ENCODE data around the gene KMT2A.
"Not testable (repeated sequence)": the region's sequence is repeated elsewhere in the genome, so short reads cannot be mapped to it uniquely, and the experiment has no call there.

KMT2A gene

GRCh38 chr11:118435893-118436624 is at the start of gene KMT2A:
Gene KMT2A (plus strand): TSS chr11:118436492. CDS start chr11:118436513, 21 bp downstream.
- in situ Hi-C loops (cut with MboI; ENCODE audit: low sequenced_read_pairs), result no loop called here

DNA sequence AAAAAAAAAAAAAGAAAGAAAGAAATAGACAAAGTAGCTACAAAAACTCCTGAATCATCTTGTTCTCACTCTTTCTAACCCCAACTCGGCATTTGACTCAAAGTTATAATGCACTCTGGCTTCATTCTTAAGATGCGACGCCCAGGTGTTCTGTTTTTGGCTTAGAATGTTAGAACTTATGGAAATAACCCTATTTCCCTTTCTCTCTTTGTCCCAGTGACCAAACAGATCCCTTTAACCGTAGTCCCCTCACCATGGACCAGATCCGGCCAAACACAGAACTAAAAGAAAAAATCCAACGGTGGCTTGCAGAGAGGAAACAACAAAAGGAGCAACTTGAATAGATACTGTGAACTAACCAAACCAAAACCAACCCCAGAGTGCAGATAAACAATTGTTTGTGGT is 40.2 kb upstream of the KMT2A start:
- in situ Hi-C loops (cut with MboI; ENCODE audit: low sequenced_read_pairs), result no loop called here

DNA sequence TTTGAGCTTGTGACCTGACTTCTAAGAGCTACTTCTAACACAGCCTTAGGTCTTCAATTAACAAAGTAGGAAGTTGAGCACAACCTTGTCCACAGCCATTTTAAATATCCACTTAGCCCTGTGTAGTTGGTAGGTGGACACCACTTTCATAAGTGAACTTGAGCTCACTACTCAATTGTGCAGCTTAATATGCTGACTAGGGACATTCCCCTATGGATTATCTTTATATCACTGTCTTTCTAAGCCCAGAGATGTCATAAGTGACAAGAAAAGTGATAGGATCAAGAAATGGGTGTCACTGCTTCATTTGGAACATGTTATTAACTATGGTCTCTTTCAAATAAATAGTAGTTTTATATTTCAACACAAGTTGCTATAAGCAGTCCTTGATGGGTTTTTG is 38.8 kb upstream of the KMT2A start:
- in situ Hi-C loops (cut with MboI; ENCODE audit: low sequenced_read_pairs), result no loop called here

- in situ Hi-C loops (cut with MboI; ENCODE audit: low sequenced_read_pairs), result no loop called here
Measured at GRCh38 chr11:118398791-118399559, 37.3 kb upstream of the KMT2A start.

GRCh38 chr11:118401151-118401879 is 35.0 kb upstream of the KMT2A start, which contains the start of gene ATP5MG:
Gene ATP5MG (plus strand): TSS chr11:118401606. CDS start chr11:118401666, 60 bp downstream.
- in situ Hi-C loops (cut with MboI; ENCODE audit: low sequenced_read_pairs), result no loop called here

GRCh38 chr11:118401880-118402590 is 34.3 kb upstream of the KMT2A start:
- in situ Hi-C loops (cut with MboI; ENCODE audit: low sequenced_read_pairs), result no loop called here

DNA sequence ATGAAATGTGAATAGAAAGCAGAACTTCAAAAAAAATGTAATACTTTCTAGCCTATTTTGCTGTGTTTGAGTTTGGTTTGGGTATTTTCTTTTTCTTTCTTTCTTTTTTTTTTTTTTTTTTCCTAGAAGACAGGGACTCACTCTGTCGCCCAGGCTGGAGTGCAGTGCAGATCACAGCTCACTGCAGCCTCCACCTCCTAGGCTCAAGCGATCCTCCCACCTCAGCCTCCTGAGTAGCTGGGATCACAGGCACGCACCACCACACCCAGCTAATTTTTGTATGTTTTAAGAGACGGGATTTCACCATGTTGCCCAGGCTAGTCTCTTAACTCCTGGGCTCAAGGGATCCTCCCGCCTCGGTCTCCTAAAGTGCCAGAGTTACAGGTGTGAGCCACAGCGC is 33.7 kb upstream of the KMT2A start:
- in situ Hi-C loops (cut with MboI; ENCODE audit: low sequenced_read_pairs), result not testable (repeated sequence)

GRCh38 chr11:118406599-118407166 is 29.6 kb upstream of the KMT2A start:
- in situ Hi-C loops (cut with MboI; ENCODE audit: low sequenced_read_pairs), result no loop called here

DNA sequence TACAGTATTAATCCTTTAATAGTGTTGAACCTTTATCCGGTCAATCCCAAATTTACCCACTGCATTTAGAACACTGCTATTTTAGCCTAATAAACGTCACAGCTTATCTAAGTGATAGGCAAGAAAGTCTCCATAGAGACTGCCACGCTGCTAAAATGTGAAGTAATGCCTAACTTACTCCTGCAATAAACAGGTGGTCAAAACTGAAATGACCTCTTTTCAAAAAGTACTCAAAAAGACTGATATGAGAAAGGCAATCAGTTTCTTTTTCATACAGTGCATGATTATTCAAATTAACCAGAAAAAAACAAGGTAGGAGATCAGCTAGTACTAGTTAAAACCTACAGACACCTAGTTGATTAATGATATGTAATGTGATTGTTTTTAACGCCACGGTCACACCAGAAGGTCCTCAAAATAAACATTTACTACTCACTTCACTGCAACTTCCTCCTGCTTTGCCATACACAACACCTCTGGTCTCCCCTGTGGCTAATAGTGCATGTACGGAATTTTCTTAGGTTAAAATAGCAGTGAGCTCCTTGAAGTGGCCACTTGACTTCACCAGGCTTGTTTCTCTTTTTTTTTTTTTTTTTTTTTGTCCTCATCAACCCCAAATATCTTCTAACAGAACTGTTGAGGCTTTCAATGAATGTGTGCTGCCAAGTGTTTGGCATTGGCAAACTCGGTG is 26.1 kb upstream of the KMT2A start:
- in situ Hi-C loops (cut with MboI; ENCODE audit: low sequenced_read_pairs), result no loop called here

GRCh38 chr11:118411530-118411929 is 24.8 kb upstream of the KMT2A start:
- in situ Hi-C loops (cut with MboI; ENCODE audit: low sequenced_read_pairs), result no loop called here

GRCh38 chr11:118412921-118413320 is 23.4 kb upstream of the KMT2A start:
- in situ Hi-C loops (cut with MboI; ENCODE audit: low sequenced_read_pairs), result no loop called here

GRCh38 chr11:118415062-118415738 is 21.1 kb upstream of the KMT2A start:
- in situ Hi-C loops (cut with MboI; ENCODE audit: low sequenced_read_pairs), result no loop called here

DNA sequence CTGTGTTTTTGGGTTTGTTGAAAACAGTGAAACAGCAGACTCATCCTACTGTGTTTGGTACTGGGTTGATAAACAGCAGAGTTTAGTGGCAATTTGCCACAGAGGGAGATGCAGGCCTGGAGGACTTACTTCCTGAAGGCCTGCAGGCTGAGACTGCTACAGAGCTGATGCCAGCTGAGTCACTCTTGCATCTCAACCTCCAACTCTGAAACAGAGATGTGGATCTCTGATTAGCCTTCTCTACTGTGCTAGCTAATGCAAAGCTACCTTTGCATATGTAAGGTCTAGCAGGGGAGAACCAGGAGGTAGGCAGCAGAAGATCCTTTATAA is 20.6 kb upstream of the KMT2A start:
- in situ Hi-C loops (cut with MboI; ENCODE audit: low sequenced_read_pairs), result no loop called here

DNA sequence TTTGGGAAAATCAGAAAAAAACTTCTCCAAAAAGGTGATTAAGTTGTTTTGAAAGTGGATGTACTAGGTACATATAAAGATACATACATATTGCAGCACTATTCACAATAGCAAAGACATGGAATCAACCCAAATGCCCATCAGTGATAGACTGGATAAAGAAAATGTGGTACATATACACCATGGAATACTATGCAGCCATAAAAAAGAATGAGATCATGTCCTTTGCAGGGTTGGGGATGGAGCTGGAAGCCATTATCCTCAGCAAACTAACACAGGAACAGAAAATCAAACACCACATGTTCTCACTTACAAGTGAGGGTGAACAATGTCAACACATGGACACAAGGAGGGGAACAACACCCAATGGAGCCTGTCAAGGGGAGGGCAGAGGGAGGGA is 19.4 kb upstream of the KMT2A start:
- in situ Hi-C loops (cut with MboI; ENCODE audit: low sequenced_read_pairs), result not testable (repeated sequence)

GRCh38 chr11:118417801-118418200 is 18.5 kb upstream of the KMT2A start:
- in situ Hi-C loops (cut with MboI; ENCODE audit: low sequenced_read_pairs), result no loop called here

DNA sequence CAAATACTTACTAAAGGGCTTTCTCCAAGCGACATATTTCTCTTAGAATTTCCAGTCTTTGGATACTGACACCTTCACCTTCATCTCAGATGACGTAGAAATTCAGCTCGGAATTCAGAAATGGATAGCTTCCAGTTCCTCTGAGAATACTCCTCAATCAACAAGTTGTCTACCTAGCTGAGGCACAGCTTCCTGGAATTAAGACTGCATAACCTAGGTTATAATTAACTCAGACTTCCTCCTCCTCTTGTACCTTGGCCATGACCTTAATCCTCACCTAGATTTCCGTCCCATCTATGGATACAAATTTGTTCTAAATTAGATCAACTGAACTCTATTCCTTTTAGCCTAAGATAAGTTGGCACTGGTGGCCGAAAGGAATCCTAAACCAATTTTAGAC is 17.5 kb upstream of the KMT2A start:
- in situ Hi-C loops (cut with MboI; ENCODE audit: low sequenced_read_pairs), result no loop called here

GRCh38 chr11:118427707-118428106 is 8.6 kb upstream of the KMT2A start:
- in situ Hi-C loops (cut with MboI; ENCODE audit: low sequenced_read_pairs), result no loop called here

DNA sequence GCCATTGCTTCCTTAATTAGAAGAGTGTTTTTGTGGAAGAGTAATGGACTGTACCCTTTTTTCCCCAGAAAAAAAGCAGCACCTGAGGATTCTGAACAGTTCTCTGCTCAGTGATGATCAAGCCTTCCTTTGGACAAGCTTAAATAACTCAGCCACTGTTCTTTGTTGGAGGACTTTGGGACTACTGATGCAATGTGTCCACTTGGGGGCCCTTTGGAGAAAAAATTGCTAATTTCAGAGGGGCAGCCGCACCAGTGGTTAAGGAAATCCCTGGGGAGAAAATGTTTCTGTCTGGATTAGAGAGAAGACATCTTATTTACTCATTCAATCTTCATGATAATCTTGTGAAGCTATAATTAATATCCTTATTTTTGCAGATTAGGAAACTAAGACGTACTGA is 5.3 kb upstream of the KMT2A start:
- in situ Hi-C loops (cut with MboI; ENCODE audit: low sequenced_read_pairs), result no loop called here

GRCh38 chr11:118434123-118434552 is 2.2 kb upstream of the KMT2A start:
- in situ Hi-C loops (cut with MboI; ENCODE audit: low sequenced_read_pairs), result no loop called here
